ENCODE data around the gene PCDH10.
A peak's percentile ranks its signal among the peaks of the same experiment; 100 is the strongest.

PCDH10 gene

DNA sequence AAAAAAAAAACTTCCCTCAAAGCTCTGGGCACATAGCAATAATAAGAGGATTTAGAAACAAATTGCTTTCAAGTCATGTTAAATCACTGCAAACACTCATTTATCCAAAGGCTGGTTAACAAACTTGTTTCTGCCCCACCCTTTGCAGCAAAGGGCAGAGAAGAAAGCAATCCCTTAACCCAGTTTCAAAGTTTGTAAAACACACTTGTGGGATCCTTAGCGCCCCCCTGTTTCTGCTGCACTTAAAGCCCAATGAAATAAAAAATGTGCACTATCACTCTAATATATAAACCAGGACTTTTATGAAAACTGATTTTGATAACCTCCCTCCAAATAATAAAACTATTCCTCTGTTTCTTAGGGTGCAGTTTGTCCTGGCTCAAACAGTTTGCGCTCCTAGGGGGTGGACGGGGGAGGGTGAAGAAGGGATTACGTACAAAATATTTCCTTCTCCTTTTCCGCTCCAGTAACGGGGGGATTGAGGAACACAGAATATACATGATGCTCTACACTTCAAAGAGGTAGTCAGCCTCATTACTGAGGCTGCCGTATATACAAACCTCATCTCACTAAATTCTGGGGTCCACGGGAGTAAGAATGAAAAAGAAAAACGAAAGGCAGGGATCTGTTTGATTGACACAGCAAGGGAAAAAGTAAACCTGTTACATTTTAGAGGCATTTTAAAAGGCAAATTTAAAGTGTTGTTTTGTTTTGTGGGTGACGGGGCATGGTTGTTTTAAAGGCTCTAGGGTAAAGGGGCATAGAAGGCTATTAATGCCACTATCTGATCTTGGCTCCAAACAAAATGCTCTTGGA is 3.1 kb upstream of the PCDH10 start:
- H3K27ac ChIP-seq = no peak overlapping the region
- no peak for TF ChIP-seq ZFX (IDR thresholded peaks at IDR 0.05)
- TF ChIP-seq, protein P1, sequence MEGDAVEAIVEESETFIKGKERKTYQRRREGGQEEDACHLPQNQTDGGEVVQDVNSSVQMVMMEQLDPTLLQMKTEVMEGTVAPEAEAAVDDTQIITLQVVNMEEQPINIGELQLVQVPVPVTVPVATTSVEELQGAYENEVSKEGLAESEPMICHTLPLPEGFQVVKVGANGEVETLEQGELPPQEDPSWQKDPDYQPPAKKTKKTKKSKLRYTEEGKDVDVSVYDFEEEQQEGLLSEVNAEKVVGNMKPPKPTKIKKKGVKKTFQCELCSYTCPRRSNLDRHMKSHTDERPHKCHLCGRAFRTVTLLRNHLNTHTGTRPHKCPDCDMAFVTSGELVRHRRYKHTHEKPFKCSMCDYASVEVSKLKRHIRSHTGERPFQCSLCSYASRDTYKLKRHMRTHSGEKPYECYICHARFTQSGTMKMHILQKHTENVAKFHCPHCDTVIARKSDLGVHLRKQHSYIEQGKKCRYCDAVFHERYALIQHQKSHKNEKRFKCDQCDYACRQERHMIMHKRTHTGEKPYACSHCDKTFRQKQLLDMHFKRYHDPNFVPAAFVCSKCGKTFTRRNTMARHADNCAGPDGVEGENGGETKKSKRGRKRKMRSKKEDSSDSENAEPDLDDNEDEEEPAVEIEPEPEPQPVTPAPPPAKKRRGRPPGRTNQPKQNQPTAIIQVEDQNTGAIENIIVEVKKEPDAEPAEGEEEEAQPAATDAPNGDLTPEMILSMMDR (conservative IDR thresholded peaks at IDR 0.05) = no peak

DNA sequence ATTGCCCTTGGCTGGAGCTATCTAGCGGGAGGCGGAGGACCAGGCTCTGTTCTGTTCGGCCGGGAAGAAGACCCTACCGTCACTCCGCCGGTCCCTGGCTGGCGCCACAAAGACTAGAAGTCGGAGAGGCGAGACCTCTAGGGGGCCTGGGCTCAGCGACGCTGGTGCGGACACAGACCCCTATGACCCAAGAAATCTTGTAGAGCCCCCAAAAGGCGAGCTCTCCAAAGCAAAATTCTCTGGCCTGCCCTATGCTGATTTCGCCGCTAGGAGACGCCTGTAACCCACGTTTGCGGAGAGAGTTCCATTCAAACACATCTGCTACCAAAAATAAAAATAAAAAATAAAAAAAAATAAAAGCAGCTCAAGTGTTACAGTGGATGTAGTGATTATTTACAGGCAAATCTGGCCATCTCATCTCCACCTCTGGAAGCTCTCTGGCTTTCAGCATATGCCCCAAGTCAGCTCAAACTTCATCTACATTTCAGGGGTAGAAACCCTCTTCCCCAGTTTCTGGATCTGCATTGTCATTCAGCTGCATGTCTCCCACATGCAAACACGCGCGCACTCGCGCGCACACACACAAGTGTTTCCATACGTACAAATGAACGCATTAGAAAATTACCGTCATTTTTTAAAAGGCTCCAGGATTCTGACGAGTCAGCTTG is 2.4 kb upstream of the PCDH10 start:
- TF ChIP-seq, protein P1 (conservative IDR thresholded peaks at IDR 0.05) = peak; percentile 93
- no peak for TF ChIP-seq ZFX (IDR thresholded peaks at IDR 0.05)
- no peak overlapping the region for H3K27ac ChIP-seq

- no peak overlapping the region for H3K27ac ChIP-seq
- TF ChIP-seq, protein P1 (conservative IDR thresholded peaks at IDR 0.05) = no peak
- TF ChIP-seq ZFX (IDR thresholded peaks at IDR 0.05) = no peak
Observed at GRCh38 chr4:133147286-133147821, 1.7 kb upstream of the PCDH10 start.

GRCh38 chr4:133147921-133148689 is 989 bp upstream of the PCDH10 start:
- H3K27ac ChIP-seq = no peak overlapping the region

GRCh38 chr4:133149364-133149695 is 236 bp downstream of the PCDH10 start:
- no peak for TF ChIP-seq ZFX (IDR thresholded peaks at IDR 0.05)
- TF ChIP-seq, protein P1 (conservative IDR thresholded peaks at IDR 0.05) = no peak
- H3K27ac ChIP-seq = no peak overlapping the region

More at GRCh38 chr4:133147921-133148689, 989 bp upstream of the PCDH10 start:
- no peak for TF ChIP-seq ZFX (IDR thresholded peaks at IDR 0.05)

DNA sequence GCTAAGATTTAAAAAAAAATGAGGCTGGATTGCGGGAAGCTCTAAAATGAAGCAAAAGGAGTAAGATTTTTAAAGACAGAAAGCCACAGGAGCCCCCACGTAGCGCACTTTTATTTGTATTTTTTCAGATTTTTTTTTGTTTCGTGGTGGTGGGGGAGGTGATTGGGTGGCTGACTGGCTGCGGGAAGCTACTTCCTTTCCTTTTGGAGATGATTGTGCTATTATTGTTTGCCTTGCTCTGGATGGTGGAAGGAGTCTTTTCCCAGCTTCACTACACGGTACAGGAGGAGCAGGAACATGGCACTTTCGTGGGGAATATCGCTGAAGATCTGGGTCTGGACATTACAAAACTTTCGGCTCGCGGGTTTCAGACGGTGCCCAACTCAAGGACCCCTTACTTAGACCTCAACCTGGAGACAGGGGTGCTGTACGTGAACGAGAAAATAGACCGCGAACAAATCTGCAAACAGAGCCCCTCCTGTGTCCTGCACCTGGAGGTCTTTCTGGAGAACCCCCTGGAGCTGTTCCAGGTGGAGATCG is 908 bp downstream of the PCDH10 start:
- TF ChIP-seq, protein P1 (conservative IDR thresholded peaks at IDR 0.05) = no peak
- TF ChIP-seq ZFX (IDR thresholded peaks at IDR 0.05) = no peak
- no peak overlapping the region for H3K27ac ChIP-seq

DNA sequence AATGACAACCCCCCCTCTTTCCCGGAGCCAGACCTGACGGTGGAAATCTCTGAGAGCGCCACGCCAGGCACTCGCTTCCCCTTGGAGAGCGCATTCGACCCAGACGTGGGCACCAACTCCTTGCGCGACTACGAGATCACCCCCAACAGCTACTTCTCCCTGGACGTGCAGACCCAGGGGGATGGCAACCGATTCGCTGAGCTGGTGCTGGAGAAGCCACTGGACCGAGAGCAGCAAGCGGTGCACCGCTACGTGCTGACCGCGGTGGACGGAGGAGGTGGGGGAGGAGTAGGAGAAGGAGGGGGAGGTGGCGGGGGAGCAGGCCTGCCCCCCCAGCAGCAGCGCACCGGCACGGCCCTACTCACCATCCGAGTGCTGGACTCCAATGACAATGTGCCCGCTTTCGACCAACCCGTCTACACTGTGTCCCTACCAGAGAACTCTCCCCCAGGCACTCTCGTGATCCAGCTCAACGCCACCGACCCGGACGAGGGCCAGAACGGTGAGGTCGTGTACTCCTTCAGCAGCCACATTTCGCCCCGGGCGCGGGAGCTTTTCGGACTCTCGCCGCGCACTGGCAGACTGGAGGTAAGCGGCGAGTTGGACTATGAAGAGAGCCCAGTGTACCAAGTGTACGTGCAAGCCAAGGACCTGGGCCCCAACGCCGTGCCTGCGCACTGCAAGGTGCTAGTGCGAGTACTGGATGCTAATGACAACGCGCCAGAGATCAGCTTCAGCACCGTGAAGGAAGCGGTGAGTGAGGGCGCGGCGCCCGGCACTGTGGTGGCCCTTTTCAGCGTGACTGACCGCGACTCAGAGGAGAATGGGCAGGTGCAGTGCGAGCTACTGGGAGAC is 1.6 kb downstream of the PCDH10 start:
- no peak overlapping the region for H3K27ac ChIP-seq
- TF ChIP-seq, protein P1 (conservative IDR thresholded peaks at IDR 0.05) = no peak
- TF ChIP-seq ZFX (IDR thresholded peaks at IDR 0.05) = no peak

Measured in C4-2B (cell line).